ENCODE data around the gene PGGHG.
A peak's percentile ranks its signal among the peaks of the same experiment; 100 is the strongest.
"Not testable (repeated sequence)": the region's sequence is repeated elsewhere in the genome, so short reads cannot be mapped to it uniquely, and the experiment has no call there.

The PGGHG gene

DNA sequence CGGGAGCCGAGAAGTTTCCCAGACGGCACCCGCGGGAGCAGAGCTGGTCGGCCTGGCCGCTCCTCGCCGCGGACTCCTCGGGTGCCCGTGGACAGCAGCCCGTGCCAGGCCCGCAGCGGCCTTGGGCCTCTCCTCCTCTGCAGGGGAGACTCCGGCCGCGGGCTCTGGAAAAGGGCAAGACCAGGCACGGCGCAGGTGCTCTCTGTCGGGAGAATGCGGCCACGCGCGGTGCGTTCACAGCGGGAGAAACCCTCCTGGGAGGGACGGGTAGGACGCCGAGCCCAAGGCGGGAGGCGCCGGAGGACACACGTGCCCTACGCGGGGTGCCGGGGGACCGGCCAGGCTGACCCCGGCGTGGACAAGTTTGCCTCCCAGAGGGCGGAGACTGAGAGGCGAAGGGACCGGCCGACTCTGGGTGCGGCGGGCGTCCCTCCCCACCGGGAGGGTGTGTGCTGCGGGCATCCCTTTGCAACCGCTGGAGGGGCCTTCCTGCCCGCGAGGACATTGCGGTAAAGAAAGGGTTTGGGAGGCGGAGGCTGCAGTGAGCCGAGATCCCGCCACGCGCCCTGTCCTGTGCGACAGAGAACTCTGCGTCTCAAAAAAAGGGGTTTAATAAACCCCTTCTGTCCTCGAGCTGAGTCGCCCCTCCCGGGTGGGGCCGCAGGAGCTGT, 27.2 kb downstream of the PGGHG start:
- DNase-seq = no peak

DNA sequence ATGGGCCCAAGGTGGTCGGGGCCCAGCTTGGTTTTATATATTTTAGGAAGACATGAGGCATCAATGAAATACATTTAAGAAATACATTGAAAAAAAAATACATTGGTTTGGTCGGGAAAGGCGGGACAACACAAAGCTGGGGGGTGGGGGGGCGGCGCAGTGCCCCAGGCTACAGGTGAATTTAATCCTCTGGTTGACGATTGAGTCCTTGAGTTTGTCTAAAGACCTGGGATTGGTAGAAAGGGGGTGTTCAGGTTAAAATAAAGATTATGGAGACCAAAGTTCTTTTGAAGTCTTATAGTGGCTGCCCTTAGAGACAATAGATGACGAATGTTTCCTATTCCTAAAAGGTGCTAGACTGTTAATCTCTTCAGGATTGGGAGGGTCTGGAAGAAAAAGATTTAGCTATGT, 28.0 kb downstream of the PGGHG start:
- no peak for DNase-seq

- not testable (repeated sequence) for DNase-seq
Measured at GRCh38 chr11:317668-318404, 28.9 kb downstream of the PGGHG start.

- DNase-seq = not testable (repeated sequence)
Measured at GRCh38 chr11:318405-319120, 29.6 kb downstream of the PGGHG start.

- not testable (repeated sequence) for DNase-seq
Measured at GRCh38 chr11:319121-319887, 30.4 kb downstream of the PGGHG start.

- DNase-seq = not testable (repeated sequence)
Measured at GRCh38 chr11:319888-320273, 31.0 kb downstream of the PGGHG start.

- DNase-seq = peak; percentile 38
Measured at GRCh38 chr11:324156-324555, 35.2 kb downstream of the PGGHG start.

GRCh38 chr11:324593-325517, 35.9 kb downstream of the PGGHG start:
- not testable (repeated sequence) for DNase-seq

- DNase-seq = no peak
Measured at GRCh38 chr11:325796-326591, 37.1 kb downstream of the PGGHG start.

- no peak for DNase-seq
Measured at GRCh38 chr11:326592-326841, 37.6 kb downstream of the PGGHG start.

GRCh38 chr11:326842-327580, 38.1 kb downstream of the PGGHG start:
- no peak for DNase-seq

GRCh38 chr11:327581-327923, 38.6 kb downstream of the PGGHG start:
- DNase-seq = no peak

DNA sequence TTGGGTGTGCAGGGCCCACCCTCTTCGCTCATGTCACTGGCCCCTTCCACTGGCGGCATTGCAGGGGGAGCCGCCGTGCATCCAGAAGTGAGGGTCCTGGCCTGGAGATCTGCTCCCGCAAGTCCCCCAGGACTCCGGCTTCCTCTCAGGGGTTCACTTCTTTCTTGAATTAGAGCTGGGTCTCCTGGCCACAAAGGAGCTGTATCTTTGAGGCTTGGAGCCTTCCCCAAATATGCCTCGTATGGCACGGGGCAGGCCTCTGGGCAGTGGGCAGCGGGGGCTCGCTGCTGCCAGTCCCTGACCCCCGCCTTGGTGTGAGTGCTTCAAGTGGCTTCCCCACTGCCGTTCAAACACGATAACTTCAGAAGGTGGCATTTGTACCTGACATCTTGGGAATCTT, 39.1 kb downstream of the PGGHG start:
- DNase-seq = no peak

DNA sequence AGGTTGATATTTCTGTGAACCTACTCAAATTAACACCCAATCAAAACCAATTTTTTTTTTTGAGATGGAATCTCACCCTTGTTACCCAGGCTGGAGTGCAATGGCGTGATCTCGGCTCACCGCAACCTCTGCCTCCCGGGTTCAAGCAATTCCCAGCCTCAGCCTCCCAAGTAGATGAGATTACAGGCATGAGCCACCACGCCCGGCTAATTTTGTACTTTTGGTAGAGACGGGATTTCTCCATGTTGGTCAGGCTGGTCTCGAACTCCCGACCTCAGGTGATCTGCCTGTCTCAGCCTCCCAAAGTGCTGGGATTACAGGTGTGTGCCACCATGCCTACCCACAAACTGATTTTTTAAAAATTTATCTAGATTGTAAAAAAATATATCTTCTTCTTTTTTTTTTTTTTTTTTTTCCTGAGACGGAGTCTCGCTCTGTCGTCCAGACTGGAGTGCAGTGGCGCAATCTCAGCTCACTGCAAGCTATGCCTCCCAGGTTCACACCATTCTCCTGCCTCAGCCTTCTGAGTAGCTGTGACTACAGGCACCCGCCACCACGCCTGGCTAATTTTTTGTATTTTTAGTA, 39.7 kb downstream of the PGGHG start:
- DNase-seq = not testable (repeated sequence)

DNA sequence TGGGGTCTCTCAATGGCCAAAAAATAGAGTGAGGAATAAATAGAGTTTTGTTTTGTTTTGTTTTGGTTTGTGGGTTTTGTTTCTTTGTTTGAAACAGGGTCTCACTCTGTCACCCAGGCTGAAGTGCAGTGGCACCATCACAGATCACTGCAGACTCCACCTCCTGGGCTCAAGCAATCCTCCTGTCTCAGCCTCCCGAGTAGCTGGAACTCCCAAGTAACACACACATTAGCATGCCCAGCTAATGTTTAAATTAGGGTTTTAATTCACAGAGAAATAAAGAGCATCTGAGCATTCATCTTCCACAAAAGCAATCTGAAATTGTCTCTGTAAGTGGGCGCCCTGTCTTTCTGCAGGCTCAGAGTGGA, 40.9 kb downstream of the PGGHG start:
- no peak for DNase-seq

DNA sequence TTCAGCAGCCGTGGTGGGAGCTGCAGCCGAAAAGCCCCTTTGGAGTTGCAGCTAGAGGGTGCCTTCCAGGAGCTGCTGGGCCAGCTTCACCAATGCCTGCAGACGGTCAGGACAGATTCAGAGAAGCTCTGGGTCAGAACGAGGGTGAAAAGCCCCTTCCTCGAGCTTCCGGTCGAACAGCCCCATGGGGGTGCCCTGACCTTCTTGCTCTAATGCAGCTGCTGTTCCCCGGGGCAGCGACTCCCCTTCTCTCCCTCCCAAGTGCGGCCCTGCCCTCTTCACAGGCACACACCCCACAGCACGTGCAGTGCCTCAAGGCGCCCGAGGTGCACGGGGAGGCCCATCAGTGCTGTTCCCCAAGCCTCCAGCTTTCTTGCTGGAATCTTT, 41.4 kb downstream of the PGGHG start:
- no peak for DNase-seq

DNA sequence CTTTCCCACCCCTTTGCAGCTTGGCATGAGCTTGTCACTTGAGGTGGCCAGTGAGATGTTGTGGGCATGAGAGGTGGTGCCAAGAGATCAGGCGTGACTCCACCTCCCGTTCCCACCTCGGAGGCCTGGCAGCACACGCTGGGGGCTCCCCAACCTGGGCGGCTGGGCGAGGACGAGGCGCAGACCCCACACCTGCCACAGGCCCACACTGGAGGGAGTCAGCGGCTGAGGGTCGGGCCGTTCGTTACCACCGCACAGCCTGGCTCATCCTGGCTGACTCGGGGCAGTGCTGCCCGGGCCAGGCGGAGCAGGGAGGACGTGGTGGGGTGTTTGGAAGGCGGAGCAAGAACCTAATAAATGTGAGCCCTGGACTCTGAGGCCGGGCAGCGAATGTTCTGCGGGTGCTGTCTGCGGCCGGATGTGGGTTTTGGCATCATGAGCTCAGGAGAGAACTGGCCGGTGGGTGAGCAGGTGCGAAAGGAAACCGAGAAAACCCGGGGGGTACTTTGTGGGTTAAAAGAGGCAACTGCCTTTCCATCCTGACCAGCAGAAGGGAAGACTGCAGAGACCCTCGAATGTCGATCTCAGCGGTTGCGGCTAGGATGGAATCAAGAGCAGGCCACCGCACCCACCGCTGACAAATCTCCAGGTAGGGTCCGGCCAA, 41.9 kb downstream of the PGGHG start:
- no peak for DNase-seq

DNA sequence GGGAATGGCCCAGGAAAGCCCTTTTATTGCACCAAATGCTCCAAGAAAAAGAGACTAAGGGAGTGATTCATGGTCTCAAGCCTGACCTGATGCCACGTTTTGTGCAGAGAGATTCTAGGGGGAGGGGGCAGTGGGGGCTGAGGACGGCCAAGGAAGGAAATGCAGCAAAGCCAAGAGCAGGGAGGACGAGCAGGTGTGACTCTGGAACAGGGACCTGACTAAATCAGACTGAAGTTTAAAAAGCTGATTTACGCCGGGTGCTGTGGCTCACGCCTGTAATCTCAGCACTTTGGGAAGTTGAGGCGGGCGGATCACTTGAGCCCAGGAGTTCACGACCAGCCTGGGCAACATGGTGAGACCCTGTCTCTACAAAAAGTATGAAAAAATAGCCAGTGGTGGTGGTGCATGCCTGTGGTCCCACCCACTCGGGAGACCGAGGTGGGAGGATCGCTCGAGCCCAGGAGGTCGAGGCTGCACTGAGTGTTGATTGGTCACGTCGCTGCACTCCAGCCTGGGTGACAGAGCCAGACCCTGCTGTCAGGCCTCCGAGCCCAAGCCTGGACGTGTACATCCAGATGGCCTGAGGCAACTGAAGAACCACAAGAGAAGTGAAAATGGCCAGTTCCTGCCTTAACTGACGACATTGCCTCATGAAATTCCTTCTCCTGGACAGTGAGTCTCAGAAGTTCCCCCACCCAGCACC, 42.6 kb downstream of the PGGHG start:
- DNase-seq = no peak

All from NCI-H526 treated with DMSO at 0.1 percent for 48 hours (cell line).